IPS-15b (cell line): ENCODE data around the gene DENND1C.

Experiments used
- H3K27me3 ChIP-seq: one replicate; pipeline ENCODE4 v1.6.1; 2013; ENCODE audit warnings: low read length; ENCODE audit not compliant: control insufficient read depth, insufficient read depth
- H3K36me3 ChIP-seq: one replicate; pipeline ENCODE4 v1.6.1; 2013; ENCODE audit warnings: low read length; ENCODE audit not compliant: control insufficient read depth, insufficient read depth
- H3K4me1 ChIP-seq: one replicate; pipeline ENCODE4 v1.6.1; 2013; ENCODE audit warnings: mild to moderate bottlenecking, low read length; ENCODE audit not compliant: control insufficient read depth, insufficient read depth
- H3K4me3 ChIP-seq: one replicate; pipeline ENCODE4 v1.5.1; 2013; ENCODE audit warnings: low read depth, low read length
- H3K9ac ChIP-seq: one replicate; pipeline ENCODE4 v1.6.1; 2013; ENCODE audit warnings: low read depth, mild to moderate bottlenecking, low read length
- H3K9me3 ChIP-seq: one replicate; pipeline ENCODE4 v1.6.1; 2013; ENCODE audit warnings: mild to moderate bottlenecking, low read length; ENCODE audit not compliant: control insufficient read depth, insufficient read depth

The DENND1C gene

GRCh38 chr19:6458695-6459261 is 22.8 kb downstream of the DENND1C start:
- H3K27me3 ChIP-seq, result peaks cover 6% of the 10 kb centered on the region
- H3K36me3 ChIP-seq, result peaks cover 14% of the 10 kb centered on the region
- H3K4me3 ChIP-seq, result peak overlapping the region; percentile 69
- H3K9ac ChIP-seq, result no peak overlapping the region
- H3K4me1 ChIP-seq, result peaks cover 5% of the 10 kb centered on the region
- H3K9me3 ChIP-seq, result no peaks in the 10 kb centered on the region

DNA sequence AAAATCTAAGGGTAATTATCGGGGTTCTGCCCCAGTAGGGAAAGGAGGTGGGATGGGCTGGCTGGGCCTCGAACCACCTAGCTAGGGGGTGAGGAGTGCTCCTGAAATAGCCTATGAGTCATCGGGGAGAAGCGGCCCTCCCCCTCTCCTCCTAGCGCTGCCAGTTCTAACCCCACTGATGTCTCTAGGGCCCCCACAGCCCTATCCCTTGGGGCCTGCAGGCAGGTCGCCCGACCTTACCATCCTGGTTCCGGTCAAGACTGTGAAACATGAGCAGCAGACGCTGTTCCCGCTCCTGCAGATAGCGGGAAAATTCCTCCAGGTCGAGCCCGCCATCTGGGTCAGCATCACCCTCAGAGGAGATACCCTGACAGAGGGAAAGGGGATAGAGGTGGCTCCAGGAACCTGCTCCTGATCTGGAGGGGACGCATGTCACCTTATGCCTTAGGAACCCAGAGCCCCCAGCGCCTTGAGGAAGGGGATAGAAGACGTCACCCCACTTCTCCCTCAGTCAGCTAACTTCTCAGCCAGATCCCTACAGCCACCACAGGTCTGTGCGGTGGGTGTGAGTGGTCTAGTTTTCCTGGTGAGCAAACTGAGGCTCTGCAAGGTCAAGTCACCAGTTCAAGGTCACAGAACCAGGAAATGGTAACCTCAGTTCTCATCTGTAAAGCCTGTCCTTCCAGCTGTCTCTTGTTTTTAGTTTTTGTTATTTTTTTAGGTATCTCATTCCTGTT is 23.5 kb downstream of the DENND1C start:
- peaks cover 15% of the 10 kb centered on the region for H3K36me3 ChIP-seq
- H3K4me3 ChIP-seq, result peak overlapping the region; percentile 69
- H3K27me3 ChIP-seq, result peaks cover 6% of the 10 kb centered on the region
- no peaks in the 10 kb centered on the region for H3K9me3 ChIP-seq
- peaks cover 5% of the 10 kb centered on the region for H3K4me1 ChIP-seq
- H3K9ac ChIP-seq, result no peak overlapping the region

GRCh38 chr19:6455924-6456323 is 25.7 kb downstream of the DENND1C start:
- H3K4me3 ChIP-seq, result no peak overlapping the region
- H3K27me3 ChIP-seq, result no peaks in the 10 kb centered on the region
- H3K9ac ChIP-seq, result no peak overlapping the region
- H3K4me1 ChIP-seq, result peaks cover 5% of the 10 kb centered on the region
- H3K36me3 ChIP-seq, result peaks cover 15% of the 10 kb centered on the region
- H3K9me3 ChIP-seq, result no peaks in the 10 kb centered on the region

- Histone ChIP-seq H3K9ac (no peak overlapping the region), H3K27me3 (no peaks in the 10 kb centered on the region), H3K36me3 (peaks cover 15% of the 10 kb centered on the region), H3K4me3 (no peak overlapping the region), H3K9me3 (no peaks in the 10 kb centered on the region), H3K4me1 (peaks cover 5% of the 10 kb centered on the region)
These were observed 27.5 kb downstream of the DENND1C start for GRCh38 chr19:6453951-6454565.

- Histone ChIP-seq H3K4me1 (no peaks in the 10 kb centered on the region), H3K27me3 (no peaks in the 10 kb centered on the region), H3K9ac (no peak overlapping the region), H3K9me3 (no peaks in the 10 kb centered on the region), H3K4me3 (no peak overlapping the region), H3K36me3 (peaks cover 15% of the 10 kb centered on the region)
These were observed 28.7 kb downstream of the DENND1C start for GRCh38 chr19:6452899-6453298.

DNA sequence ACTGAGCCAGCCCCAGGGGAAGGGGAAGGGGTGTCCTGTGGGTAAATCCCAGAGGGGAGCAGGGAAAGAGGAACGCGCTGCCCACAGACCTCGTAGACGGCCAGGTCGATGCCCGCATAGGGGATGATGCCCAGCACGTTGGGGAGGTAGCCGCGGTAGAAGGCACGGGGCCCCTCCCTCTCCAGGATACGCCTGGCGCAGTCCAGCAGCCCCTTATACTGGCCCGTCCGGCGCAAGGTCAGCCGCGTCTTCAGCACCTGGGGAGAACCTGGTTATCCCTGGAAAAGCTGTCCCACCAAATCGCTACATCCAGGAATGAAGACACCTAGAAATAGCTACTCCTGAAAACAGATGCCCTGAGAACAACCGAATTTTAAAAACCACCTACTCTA is 29.4 kb downstream of the DENND1C start:
- H3K36me3 ChIP-seq, result peaks cover 15% of the 10 kb centered on the region
- no peak overlapping the region for H3K9ac ChIP-seq
- no peaks in the 10 kb centered on the region for H3K27me3 ChIP-seq
- H3K4me3 ChIP-seq, result no peak overlapping the region
- H3K4me1 ChIP-seq, result no peaks in the 10 kb centered on the region
- no peaks in the 10 kb centered on the region for H3K9me3 ChIP-seq

DNA sequence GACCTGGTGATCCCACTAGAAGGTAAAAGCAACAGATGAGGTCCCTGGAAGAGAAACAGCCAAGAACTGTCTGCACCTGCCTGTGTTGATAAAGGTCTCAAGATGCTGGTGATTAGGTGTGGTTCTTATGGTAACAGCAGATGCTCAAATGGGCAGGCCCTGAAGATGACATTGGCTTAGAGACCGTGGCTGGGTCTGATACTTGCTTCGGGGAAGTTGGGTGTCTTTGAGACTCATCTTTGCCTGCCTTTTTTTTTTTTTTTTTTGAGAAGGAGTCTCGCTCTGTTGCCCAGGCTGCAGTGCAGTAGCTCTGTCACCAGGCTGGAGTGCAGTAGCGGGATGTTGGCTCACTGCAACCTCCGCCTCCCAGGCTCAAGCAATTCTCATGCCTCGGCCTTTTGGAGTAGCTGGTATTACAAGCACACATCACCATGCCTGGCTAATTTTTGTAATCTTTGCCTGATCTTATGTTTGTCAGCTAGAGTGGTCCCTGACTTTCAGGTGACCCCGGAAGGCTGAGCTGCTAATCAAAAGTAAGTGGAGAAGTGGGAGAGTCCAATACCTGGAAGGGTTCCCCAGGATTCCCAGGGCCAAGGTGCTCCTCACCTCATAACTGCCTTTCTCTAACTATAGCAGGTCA is 29.9 kb downstream of the DENND1C start:
- no peaks in the 10 kb centered on the region for H3K27me3 ChIP-seq
- no peak overlapping the region for H3K9ac ChIP-seq
- no peak overlapping the region for H3K4me3 ChIP-seq
- no peaks in the 10 kb centered on the region for H3K9me3 ChIP-seq
- peaks cover 15% of the 10 kb centered on the region for H3K36me3 ChIP-seq
- no peaks in the 10 kb centered on the region for H3K4me1 ChIP-seq

DNA sequence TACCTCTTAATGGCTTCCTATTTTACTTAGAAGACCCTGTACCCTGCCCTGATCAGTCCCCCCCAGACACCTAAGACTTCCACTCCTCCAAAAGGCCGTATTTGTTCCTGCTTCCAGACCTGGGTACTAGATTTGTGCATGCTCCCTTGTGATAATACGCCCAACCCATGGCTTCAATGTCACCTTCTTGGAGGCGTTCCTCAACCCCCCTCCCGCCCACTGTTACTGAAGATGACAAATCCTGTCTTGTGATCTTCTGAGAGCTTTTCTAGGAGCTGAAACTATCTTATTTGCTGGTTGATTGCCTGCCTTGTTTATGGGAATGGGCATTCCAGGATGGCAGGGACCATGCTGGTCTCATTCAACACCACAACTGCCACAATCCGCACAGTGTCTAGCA is 31.4 kb downstream of the DENND1C start:
- Histone ChIP-seq H3K9me3 (no peaks in the 10 kb centered on the region), H3K9ac (no peak overlapping the region), H3K27me3 (no peaks in the 10 kb centered on the region), H3K4me1 (no peaks in the 10 kb centered on the region), H3K4me3 (no peak overlapping the region), H3K36me3 (peaks cover 13% of the 10 kb centered on the region)

GRCh38 chr19:6448045-6448444 is 33.5 kb downstream of the DENND1C start:
- no peak overlapping the region for H3K4me3 ChIP-seq
- H3K4me1 ChIP-seq, result no peaks in the 10 kb centered on the region
- no peaks in the 10 kb centered on the region for H3K9me3 ChIP-seq
- no peaks in the 10 kb centered on the region for H3K27me3 ChIP-seq
- no peak overlapping the region for H3K9ac ChIP-seq
- no peaks in the 10 kb centered on the region for H3K36me3 ChIP-seq

- Histone ChIP-seq H3K27me3 (no peaks in the 10 kb centered on the region), H3K9ac (no peak overlapping the region), H3K4me3 (no peak overlapping the region), H3K36me3 (no peaks in the 10 kb centered on the region), H3K9me3 (no peaks in the 10 kb centered on the region), H3K4me1 (no peaks in the 10 kb centered on the region)
These were observed 35.1 kb downstream of the DENND1C start for GRCh38 chr19:6446452-6446851.

- no peaks in the 10 kb centered on the region for H3K9me3 ChIP-seq
- no peak overlapping the region for H3K4me3 ChIP-seq
- no peaks in the 10 kb centered on the region for H3K4me1 ChIP-seq
- no peaks in the 10 kb centered on the region for H3K36me3 ChIP-seq
- no peak overlapping the region for H3K9ac ChIP-seq
- H3K27me3 ChIP-seq, result no peaks in the 10 kb centered on the region
These were observed 37.6 kb downstream of the DENND1C start for GRCh38 chr19:6443986-6444385.
